Measurements from ENCODE around the gene FASN. TPM values are rescaled to one million over a fixed set of nuclear protein-coding genes. Genes with fewer than 3 reads are reported as not detected.

Gene FASN
- polyA plus RNA-seq, 1 of the 3 experiments (the other 2 are of a cell fraction), result 55.1 TPM

DNA sequence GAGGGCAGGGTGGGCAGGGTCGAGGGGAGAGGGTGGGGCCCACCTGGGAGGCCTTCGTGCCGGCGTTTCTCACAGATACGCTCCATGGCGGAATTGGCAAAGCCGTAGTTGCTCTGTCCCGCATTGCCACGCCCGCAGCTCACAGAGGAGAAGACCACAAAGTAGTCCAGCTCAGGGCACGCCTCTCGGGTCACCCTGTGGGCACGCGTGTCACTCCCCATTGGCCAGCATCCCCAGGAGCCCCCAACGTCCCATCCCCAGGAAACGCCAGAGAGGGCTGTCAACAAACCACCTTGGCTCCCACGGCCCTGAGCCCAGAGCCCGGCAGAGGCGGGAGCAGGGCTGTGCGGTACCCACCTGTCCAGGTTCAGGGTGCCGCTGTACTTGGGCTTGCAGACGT, 16.1 kb downstream of the FASN start (continued):
- TF ChIP-seq, protein P1, sequence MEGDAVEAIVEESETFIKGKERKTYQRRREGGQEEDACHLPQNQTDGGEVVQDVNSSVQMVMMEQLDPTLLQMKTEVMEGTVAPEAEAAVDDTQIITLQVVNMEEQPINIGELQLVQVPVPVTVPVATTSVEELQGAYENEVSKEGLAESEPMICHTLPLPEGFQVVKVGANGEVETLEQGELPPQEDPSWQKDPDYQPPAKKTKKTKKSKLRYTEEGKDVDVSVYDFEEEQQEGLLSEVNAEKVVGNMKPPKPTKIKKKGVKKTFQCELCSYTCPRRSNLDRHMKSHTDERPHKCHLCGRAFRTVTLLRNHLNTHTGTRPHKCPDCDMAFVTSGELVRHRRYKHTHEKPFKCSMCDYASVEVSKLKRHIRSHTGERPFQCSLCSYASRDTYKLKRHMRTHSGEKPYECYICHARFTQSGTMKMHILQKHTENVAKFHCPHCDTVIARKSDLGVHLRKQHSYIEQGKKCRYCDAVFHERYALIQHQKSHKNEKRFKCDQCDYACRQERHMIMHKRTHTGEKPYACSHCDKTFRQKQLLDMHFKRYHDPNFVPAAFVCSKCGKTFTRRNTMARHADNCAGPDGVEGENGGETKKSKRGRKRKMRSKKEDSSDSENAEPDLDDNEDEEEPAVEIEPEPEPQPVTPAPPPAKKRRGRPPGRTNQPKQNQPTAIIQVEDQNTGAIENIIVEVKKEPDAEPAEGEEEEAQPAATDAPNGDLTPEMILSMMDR (IDR thresholded peaks at IDR 0.05), result no peak
- TF ChIP-seq MEF2A (IDR thresholded peaks at IDR 0.05; ENCODE audit: borderline replicate concordance, low read depth) (no peak), EZH2phosphoT487 (IDR thresholded peaks at IDR 0.05; ENCODE audit: borderline replicate concordance, low read depth) (no peak), RAD21 (IDR thresholded peaks at IDR 0.05; ENCODE audit: low read length) (no peak), YY1 (IDR thresholded peaks at IDR 0.05; ENCODE audit: low read depth) (no peak)

DNA sequence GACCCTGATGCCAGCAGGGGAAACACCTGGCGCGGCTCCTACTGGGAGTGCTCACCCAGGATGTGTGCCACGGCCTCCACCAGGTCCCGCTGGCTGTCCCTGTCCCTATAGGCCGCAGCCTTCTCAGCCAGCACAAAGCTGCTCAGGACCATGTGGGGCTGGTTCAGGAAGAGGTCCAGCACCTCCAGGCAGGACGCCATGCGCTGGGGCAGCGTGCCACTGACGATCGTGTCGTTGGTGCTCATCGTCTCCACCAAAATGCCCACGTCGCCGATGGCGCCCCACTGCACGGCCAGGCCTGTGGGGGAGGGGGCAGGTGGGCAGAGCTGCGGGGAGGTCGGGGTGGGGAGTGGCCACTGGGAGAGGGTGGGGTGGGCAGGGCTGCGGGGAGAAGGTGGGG, 16.5 kb downstream of the FASN start:
- CTCF ChIA-PET, result interaction anchor here (2.6 kb wide), 1 partner anchor 51 kb away, joined by 12 read pairs; no protein-coding TSS in a partner anchor
- H3K36me3 ChIP-seq (replicated peaks in 1 of 2; ENCODE audit: control insufficient read depth in 1 of 2, insufficient read depth in 2 of 2, low read length in 1 of 2), result peaks cover 22 to 80% of the 10 kb centered on the region in 2 experiments

More for the DNA sequence above, 16.5 kb downstream of the FASN start:
- 97% methylated on average over 17 of the region's 20 CpGs for WGBS (ENCODE audit: low lambda C conversion rate)
- Histone ChIP-seq H3K4me2 (no peak overlapping the region), H3K4me3 (ENCODE audit: low read depth in 2 of 2, low read length in 1 of 2) (no peak overlapping the region), H3K79me2 (ENCODE audit: insufficient read depth) (no peaks in the 10 kb centered on the region), H3F3A (replicated peaks; ENCODE audit: insufficient read depth) (peaks cover 11% of the 10 kb centered on the region), H3K27me3 (ENCODE audit: insufficient read depth) (no peaks in the 10 kb centered on the region), H3K9me2 (no peaks in the 10 kb centered on the region), H3K27ac (ENCODE audit: low read depth in 2 of 2, low read length in 1 of 2) (no peak overlapping the region), H2AFZ (ENCODE audit: low read depth) (no peak overlapping the region), H4K20me1 (ENCODE audit: insufficient read depth) (no peaks in the 10 kb centered on the region), H3K4me1 (ENCODE audit: control insufficient read depth in 1 of 2, insufficient read depth in 2 of 2, low read depth in 1 of 2, low read length in 1 of 2) (no peaks in the 10 kb centered on the region), H3K9me3 (no peaks in the 10 kb centered on the region), H3K9ac (no peak overlapping the region)
- no peak for TF ChIP-seq NRF1 (IDR thresholded peaks at IDR 0.05; ENCODE audit: low read depth, low read length)
- no peak for TF ChIP-seq SMC3 (IDR thresholded peaks at IDR 0.05; ENCODE audit: low read depth, low read length)
- TF ChIP-seq ZBTB33 (IDR thresholded peaks at IDR 0.05; ENCODE audit: borderline replicate concordance, low read depth), result no peak
- no peak for TF ChIP-seq SIN3A (IDR thresholded peaks at IDR 0.05; ENCODE audit: borderline replicate concordance, low read depth, low read length)
- POLR2A ChIA-PET, result interaction anchor here (0.6 kb wide), 1 partner anchor 58 kb away, joined by 3 read pairs; no protein-coding TSS in a partner anchor
- no peak for DNase-seq
